Vagina (tissue), 2 donors: ENCODE results near the gene GLIPR1L1. TPM values are rescaled to one million over a fixed set of nuclear protein-coding genes. Genes with fewer than 3 reads are reported as not detected.

Source experiments
- DNase-seq, 2 donors: peaks; one replicate each; pipeline ENCODE4 v3.0.0-alpha.2; 2017; ENCODE audit errors: extremely low spot score in 2 of 2
- H3K27ac ChIP-seq: fragments of 200-600 bp; sonication (generic); one replicate; pipeline ENCODE4 v1.5.1; 2019
- H3K27me3 ChIP-seq: fragments of 200-600 bp; sonication (generic); one replicate; pipeline ENCODE4 v1.5.1; 2019
- H3K36me3 ChIP-seq, 2 donors: fragments of 200-600 bp; sonication (generic); one replicate each; pipeline ENCODE4 v1.5.1; 2017 to 2019
- H3K4me1 ChIP-seq: fragments of 200-600 bp; sonication (generic); one replicate; pipeline ENCODE4 v1.5.1; 2019
- H3K4me3 ChIP-seq, 2 donors: fragments of 200-600 bp; sonication (generic); 1 replicate in 1 of 2; 2 replicates in 1 of 2; pipeline ENCODE4 v1.5.1; 2016 to 2019
- H3K9me3 ChIP-seq: fragments of 200-600 bp; sonication (generic); one replicate; pipeline ENCODE4 v1.5.1; 2019
- CTCF ChIP-seq, 3 experiments: fragments of 450-650 bp in 2 of 3; fragments of 200-600 bp in 1 of 3; sonication (generic) in 1 of 3; IDR thresholded peaks; one replicate each; pipeline ENCODE4 v1.5.1; 2017 to 2019; ENCODE audit warnings: antibody characterized with exemption in 3 of 3, mild to moderate bottlenecking in 2 of 3, moderate library complexity in 2 of 3
- POLR2A ChIP-seq, 2 donors: fragments of 450-650 bp; IDR thresholded peaks; one replicate each; pipeline ENCODE4 v1.6.1; 2017; ENCODE audit warnings: antibody characterized with exemption in 2 of 2, mild to moderate bottlenecking in 2 of 2, moderate library complexity in 2 of 2
- POLR2AphosphoS5 ChIP-seq, 2 donors: sonication (generic); formaldehyde crosslinking; IDR thresholded peaks; one replicate each; pipeline ENCODE4 v1.9.0; 2017; ENCODE audit warnings: antibody characterized with exemption in 2 of 2, mild to moderate bottlenecking in 2 of 2, low read depth in 1 of 2; ENCODE audit not compliant: insufficient read depth in 1 of 2
- intact Hi-C: fragments of 100-400 bp; cut with DNase I; formaldehyde crosslinking; loops from one replicate; pipeline ENCODE4 v1.15.1; 2023
- total RNA-seq: library from RNA; depleted of rRNA; stranded (reverse); fragments of >200 nt; gene quantifications from one replicate; pipeline ENCODE4 v1.2.3, GENCODE V29; 2016

Gene GLIPR1L1
- total RNA-seq, 1 donor from 2014 or later, result not detected

GRCh38 chr12:75349946-75350345, 15.5 kb downstream of the GLIPR1L1 start:
- Histone ChIP-seq H3K9me3 (no peaks in the 10 kb centered on the region), H3K36me3 (no peaks in the 10 kb centered on the region), H3K27me3 (no peaks in the 10 kb centered on the region), H3K27ac (no peak overlapping the region), H3K4me1 (no peaks in the 10 kb centered on the region), H3K4me3 (no peak overlapping the region)
- TF ChIP-seq POLR2A (IDR thresholded peaks at IDR 0.05) (no peak), CTCF (IDR thresholded peaks at IDR 0.05) (no peak), POLR2AphosphoS5 (IDR thresholded peaks at IDR 0.05; ENCODE audit: insufficient read depth in 1 of 2, low read depth in 1 of 2) (no peak)
- intact Hi-C loops, result no loop called here
- no peak for DNase-seq

- H3K36me3 ChIP-seq, result no peaks in the 10 kb centered on the region
- H3K9me3 ChIP-seq, result no peaks in the 10 kb centered on the region
- H3K27me3 ChIP-seq, result no peaks in the 10 kb centered on the region
- no peak for DNase-seq
- TF ChIP-seq CTCF (IDR thresholded peaks at IDR 0.05), result no peak
- no peak for TF ChIP-seq POLR2A (IDR thresholded peaks at IDR 0.05)
- no peak for TF ChIP-seq POLR2AphosphoS5 (IDR thresholded peaks at IDR 0.05; ENCODE audit: insufficient read depth in 1 of 2, low read depth in 1 of 2)
- H3K4me3 ChIP-seq, result no peak overlapping the region
- no peaks in the 10 kb centered on the region for H3K4me1 ChIP-seq
- intact Hi-C loops, result no loop called here
- H3K27ac ChIP-seq, result no peak overlapping the region
Measured at GRCh38 chr12:75350413-75350812, 15.9 kb downstream of the GLIPR1L1 start.

GRCh38 chr12:75354011-75354410, 19.5 kb downstream of the GLIPR1L1 start:
- Histone ChIP-seq H3K4me3 (no peak overlapping the region), H3K27ac (no peak overlapping the region), H3K4me1 (no peaks in the 10 kb centered on the region), H3K36me3 (no peaks in the 10 kb centered on the region), H3K9me3 (no peaks in the 10 kb centered on the region), H3K27me3 (no peaks in the 10 kb centered on the region)
- no peak for DNase-seq
- TF ChIP-seq CTCF (IDR thresholded peaks at IDR 0.05), result no peak
- no peak for TF ChIP-seq POLR2AphosphoS5 (IDR thresholded peaks at IDR 0.05; ENCODE audit: insufficient read depth in 1 of 2, low read depth in 1 of 2)
- no peak for TF ChIP-seq POLR2A (IDR thresholded peaks at IDR 0.05)
- intact Hi-C loops, result no loop called here

GRCh38 chr12:75360920-75361319, 26.4 kb downstream of the GLIPR1L1 start:
- H3K4me1 ChIP-seq, result no peaks in the 10 kb centered on the region
- H3K27me3 ChIP-seq, result no peaks in the 10 kb centered on the region
- no peak overlapping the region for H3K4me3 ChIP-seq
- TF ChIP-seq POLR2AphosphoS5 (IDR thresholded peaks at IDR 0.05; ENCODE audit: insufficient read depth in 1 of 2, low read depth in 1 of 2) (no peak), POLR2A (IDR thresholded peaks at IDR 0.05) (no peak), CTCF (IDR thresholded peaks at IDR 0.05) (no peak)
- no peak overlapping the region for H3K27ac ChIP-seq
- no peaks in the 10 kb centered on the region for H3K36me3 ChIP-seq
- intact Hi-C loops, result no loop called here
- no peak for DNase-seq
- no peaks in the 10 kb centered on the region for H3K9me3 ChIP-seq

- DNase-seq, result no peak
- H3K27ac ChIP-seq, result no peak overlapping the region
- H3K4me3 ChIP-seq, result no peak overlapping the region
- no peaks in the 10 kb centered on the region for H3K9me3 ChIP-seq
- H3K4me1 ChIP-seq, result no peaks in the 10 kb centered on the region
- no peaks in the 10 kb centered on the region for H3K36me3 ChIP-seq
- TF ChIP-seq POLR2AphosphoS5 (IDR thresholded peaks at IDR 0.05; ENCODE audit: insufficient read depth in 1 of 2, low read depth in 1 of 2), result no peak
- no peak for TF ChIP-seq CTCF (IDR thresholded peaks at IDR 0.05)
- no peak for TF ChIP-seq POLR2A (IDR thresholded peaks at IDR 0.05)
- intact Hi-C loops, result no loop called here
- H3K27me3 ChIP-seq, result no peaks in the 10 kb centered on the region
Measured at GRCh38 chr12:75361408-75361807, 26.9 kb downstream of the GLIPR1L1 start.
